Inflammatory macrophage treated with lipopolysaccharide for 4 hours (primary cell): ENCODE data around the gene ATP11A.
A peak's percentile ranks its signal among the peaks of the same experiment; 100 is the strongest.
"Not testable (repeated sequence)": the region's sequence is repeated elsewhere in the genome, so short reads cannot be mapped to it uniquely, and the experiment has no call there.

ENCODE experiments used
- DNase-seq: peaks from one replicate; pipeline ENCODE4 v3.0.0-alpha.2; 2020

Gene ATP11A

DNA sequence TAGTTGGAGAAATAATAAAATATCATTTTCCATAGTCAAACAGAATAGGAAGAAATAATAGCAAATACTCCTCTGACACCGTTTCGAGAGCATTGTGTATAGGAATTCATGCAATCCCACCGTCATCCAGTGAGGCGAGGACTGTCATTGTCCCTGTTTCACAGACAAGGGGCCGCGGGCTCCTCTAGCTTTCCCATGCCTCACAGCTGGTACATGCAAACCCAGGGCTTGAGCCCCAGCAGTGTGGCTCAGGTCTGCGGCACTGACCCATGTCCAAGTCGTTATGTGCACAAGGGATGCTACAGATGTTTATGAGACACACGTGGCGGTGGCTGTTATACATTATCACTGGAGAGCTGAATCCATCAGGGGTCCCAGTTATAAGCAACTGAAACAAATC, 18.5 kb upstream of the ATP11A start:
- no peak for DNase-seq

DNA sequence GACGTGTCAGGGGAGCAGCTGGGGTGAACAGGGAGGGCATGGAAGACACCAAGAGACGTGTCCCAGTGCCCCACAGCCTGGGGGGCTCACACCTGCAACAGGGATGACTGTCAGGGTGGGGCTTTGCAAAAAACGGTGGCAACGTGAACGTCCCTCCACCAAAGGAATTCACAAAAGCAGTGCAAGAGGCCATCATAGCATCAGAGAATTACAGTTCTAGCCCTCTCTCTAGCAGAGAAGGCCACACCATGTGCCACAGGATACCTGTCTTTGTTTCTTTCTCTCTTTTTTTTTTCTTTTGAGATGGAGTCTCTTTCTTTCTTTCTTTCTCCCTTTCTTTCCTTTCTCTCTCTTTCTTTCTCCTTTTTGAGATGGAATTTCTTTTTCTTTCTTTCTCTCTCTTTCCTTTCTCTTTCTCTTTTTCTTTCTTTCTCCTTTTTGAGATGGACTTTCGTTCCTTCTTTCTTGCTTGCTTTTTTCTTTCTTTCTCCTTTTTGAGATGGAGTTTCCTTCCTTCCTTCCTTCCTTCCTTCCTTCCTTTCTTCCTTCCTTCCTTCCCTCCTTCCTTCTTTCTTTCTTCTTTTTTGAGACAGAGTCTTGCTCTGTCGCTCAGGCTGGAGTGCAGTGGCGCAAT, 17.1 kb upstream of the ATP11A start:
- no peak for DNase-seq

DNA sequence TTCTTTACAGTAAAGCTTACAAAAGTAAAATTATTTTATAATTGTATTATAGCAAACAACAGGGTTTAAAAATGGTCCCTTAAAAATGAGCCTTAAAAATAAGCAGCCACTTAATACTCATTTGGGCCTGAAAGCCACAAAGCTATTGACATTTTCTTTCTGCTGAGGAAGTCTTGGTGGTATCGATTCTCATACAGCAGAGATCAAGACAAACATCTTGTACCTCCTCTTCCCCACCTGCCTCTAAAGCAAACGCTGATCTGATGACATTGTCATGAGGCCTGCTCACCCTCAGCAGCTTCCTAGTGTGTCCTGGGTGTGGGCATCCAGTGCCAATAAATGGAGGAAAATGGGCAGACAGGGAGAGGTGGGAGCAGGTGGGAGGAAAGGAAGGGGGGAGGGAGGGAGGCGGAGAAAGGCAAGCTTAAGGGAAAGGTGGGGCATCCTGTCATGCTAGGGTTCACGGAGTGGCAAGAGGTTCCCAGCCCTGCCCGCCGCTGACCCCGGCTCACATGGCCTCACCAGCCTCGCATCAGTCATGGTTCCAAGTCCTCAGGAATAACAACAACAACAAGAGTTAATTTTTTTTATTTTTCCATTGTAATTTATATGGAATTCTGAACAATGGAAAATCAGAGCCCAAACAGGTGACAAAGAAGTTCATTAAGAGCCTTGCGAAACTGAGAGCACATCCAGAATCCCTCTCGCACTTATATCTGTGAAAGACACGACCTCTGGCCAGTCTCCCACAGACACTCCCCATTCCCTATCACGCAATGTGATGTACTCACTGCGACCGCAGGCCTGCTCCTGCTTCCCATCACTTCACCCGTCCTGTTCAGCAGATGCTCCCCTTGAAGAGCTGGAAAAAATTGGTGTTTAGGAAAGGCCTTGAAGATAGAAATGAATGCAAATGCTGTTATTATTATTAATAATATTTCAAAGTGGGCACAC, 15.1 kb upstream of the ATP11A start:
- DNase-seq, result no peak

DNA sequence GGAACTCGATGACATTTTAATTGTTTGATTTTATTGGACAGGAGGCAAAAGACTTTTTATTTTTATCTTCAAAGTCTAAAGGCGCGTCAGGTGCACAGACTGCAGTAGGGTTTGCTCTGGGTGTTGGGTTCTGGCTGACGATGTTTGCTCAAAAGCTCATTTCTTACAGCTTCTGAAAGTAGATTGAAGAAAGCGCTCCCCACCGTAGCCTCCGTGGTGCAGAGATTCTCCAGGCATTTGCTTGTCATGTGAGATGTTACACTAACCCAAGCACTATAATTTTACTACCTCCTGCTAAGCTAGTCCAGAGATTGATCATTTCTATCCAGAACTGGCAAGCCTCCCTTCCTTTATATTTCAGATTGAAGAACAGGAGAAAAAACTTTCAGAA, 14.5 kb upstream of the ATP11A start:
- no peak for DNase-seq

DNA sequence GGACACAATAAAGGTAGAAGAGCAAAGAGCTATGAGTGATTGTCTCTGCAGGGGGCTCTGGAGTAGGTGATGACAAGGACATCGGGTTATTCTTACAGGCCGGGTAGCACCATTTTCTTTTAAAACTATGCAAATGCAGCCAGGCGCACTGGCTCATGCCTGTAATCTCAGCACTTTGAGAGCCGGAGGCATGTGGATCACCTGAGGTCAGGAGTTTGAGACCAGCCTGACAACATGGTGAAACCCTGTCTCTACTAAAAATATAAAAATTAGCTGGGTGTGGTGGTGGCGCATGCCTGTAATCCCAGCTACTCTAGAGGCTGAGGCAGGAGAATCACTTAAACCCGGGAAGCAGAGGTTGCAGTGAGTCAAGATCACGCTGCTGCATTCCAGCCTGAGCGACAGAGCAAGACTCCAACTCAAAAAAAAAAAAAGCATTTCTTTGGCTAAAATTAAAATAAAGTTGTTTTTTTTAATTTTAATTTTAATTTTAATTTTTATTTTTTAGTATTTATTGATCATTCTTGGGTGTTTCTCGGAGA, 12.3 kb upstream of the ATP11A start:
- DNase-seq, result not testable (repeated sequence)

DNA sequence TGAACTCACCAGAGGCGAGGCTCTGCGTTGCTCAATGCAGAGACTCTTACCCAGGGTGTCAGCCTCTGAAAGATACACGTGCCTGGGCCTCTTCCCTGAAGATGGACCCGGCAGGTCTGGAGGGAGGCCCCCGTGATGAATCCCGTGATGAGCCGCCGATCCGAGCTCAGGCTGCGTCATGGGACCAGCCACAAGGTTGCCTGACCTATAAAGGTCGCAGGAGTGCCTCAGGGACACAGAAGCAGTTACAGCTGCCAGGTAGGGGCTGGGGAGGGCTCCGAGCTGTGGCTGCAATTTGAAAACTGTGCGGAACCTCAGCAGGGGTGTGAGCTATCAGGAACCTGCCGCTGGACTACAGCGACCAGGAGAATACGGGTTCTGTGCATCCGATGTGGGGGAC, 10.5 kb upstream of the ATP11A start:
- no peak for DNase-seq

DNA sequence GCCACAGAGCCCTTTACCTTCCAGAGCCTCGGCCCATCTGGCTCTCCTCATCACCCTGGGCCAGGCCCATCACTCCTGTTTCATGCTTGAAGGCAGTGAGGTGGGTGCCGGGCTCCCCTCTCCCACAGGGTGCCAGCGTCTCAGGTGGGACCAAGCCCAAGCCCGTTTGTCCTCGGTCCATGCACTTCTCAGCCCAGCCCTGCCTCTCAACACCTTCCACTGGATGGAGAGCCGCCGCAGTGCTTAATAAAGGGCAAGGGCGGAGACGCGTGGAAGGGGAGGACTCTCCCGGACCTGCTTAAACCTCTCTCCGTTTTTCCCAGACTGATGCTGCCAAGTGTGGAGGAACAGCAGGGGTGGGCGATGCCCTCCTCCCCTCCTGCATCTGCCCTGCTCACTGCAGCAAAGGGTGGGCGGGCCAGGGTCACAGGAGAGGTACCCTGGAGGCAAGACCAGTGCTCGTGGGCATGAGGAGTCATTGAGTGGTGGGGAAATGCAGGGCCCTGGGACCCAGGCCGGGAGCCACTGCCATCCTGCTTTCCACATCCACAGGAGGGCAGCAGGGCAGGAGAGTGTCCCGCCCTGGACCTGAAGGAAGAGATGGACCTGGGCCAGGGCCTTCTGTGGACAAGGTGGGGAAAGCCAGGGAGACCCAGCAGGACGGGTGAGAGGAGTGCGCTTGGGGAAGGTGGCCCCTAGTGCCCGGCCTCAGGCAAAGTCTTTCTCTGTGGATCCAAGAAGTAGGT, 9.7 kb upstream of the ATP11A start:
- DNase-seq, result no peak

DNA sequence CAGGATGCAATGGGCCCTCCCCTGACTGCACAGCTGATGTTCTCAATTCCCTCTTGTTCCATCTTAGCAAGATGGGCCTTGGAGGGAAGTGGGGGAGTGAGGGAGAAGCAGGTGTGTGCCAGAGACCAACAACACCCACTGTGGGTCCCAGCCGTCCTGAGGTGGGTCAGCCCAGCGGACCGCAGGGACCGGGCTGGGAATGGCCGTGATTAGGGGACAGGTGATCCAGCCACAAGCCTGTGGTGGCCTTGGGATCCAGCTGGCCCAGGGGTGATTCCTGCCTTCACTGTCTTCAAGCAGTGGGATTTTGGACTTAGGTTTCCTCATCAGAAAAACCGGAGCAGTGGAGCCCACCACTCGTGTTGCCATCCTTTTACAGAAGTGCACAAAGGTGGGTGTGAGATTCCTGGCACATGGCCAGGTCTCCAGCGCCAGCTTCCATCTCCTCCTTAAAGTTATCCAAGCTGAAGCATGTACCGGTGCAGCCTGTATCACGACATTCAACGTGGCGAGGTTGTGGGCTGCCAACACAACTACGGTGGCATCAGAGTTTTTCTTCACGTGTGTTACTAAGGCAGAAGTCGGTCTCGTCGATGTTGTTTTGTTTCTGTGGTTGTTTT, 9.0 kb upstream of the ATP11A start:
- no peak for DNase-seq

DNA sequence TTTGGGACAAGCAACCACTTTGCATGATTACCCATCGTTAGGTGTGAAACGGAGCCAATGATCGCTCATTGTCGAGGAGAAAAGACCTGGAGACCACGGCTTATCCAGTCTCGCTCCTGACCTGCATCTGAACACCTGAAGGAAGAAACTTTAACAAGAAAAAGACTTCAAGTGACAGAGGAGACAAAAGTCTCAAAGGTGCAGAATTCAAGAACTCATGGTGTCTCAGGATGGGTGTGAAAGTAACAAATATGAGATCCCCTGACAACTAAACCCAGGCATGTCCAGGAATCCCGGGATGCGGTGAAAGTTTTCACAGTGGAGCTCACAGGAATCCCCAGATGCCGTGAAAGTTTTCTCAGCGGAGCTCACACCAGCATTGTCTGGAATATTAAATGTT, 6.3 kb upstream of the ATP11A start:
- DNase-seq, result no peak

DNA sequence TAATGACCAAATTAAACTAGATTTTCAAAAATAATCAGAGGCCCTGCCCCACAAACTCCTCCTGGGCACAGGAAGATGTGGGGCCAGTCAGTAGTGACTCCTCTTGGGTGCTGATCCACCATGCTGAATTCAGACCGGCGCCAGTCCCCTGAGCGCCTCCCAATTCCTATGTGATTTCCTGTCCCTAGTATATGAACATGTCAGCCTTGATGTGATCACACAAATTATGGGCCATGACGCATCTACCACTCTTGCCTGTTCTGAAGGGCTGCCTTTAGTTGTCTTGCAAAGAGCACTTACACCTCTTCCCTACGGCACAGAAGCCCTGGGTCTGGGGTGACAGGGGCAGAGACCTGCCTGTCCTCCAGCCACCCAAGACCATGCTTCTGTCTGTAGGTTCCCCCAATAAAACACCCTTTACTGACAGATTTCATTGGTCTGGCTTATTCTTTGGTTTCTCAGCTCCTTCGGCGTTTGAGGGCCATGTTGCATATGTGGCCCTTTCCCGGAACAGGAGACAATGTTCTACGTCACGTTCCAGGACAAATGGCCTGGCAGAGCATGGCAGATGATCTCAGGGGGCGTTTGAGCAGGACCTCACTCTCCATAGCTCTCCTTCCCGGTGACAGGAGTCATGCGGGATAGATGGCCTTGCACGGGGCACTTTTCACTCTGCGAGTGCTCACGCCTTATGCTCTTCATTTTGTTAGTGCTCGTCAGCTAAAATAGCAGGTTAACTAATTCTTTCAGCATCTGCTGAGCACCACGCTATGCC, 5.6 kb upstream of the ATP11A start:
- DNase-seq, result no peak

DNA sequence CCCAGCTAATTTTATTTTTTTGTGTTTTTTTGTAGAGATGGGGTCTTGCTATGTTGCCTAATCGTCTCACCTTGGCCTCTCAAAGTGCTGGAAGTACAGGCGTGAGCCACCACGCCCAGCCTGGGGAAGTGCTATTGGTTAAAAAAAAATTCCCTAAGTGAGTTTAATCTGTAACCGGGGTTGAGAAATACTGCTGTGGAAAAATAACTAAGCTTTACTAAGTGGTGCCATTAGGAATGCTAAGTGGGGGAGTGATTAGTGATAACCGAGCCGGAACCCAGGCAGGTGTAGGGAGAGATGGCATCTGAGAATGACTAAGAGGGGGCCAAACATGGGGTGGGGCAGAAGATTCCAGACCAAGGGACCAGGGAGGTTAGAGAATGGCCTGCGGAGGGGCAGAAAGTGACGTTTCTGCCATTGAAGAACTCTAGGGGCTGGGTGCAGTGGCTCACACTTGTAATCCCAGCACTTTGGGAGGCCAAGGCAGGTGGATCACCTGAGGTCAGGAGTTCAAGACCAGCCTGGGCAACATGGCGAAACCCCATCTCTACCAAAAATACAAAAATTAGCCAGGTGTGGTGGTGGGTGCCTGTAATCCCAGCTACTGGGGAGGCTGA, 4.5 kb upstream of the ATP11A start:
- not testable (repeated sequence) for DNase-seq

DNA sequence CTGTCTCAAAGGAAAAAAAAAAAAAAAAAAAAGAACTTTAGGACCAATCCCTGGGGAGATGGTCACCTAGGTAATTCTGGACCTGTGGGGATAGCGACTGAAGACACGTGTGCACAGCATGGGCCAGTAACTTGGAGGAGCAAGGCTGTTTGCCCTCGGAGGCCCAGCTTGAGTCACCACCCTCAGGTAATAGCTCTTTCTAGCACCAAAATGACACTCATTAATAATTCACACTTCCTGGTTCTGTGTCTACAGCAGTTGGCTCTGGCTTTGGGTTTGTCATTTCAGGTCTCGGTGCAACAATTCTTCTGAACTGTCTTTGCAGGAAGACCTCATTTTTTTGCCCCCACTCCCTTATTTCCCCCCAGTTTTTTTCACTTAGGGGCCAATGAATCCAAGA, 3.9 kb upstream of the ATP11A start:
- no peak for DNase-seq

DNA sequence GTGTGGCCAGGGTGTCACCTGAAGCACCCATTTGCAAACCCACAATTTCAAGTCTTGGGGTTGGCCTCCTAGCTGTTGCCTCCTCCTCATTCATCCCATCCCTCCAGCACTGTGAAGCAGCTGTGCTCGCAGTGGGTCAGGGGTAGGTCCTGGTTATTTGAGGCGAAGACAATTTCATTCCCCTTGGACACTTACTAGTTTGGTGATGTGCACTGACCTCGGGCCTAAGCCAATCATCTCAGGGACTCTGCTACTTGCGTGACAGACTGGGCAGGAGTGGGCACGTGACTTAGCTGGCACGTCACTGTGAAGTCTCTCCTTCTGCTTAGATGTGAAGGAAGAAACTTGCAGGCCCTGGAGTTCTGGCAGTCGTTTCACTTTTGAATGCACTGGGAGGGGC, 3.5 kb upstream of the ATP11A start:
- no peak for DNase-seq

DNA sequence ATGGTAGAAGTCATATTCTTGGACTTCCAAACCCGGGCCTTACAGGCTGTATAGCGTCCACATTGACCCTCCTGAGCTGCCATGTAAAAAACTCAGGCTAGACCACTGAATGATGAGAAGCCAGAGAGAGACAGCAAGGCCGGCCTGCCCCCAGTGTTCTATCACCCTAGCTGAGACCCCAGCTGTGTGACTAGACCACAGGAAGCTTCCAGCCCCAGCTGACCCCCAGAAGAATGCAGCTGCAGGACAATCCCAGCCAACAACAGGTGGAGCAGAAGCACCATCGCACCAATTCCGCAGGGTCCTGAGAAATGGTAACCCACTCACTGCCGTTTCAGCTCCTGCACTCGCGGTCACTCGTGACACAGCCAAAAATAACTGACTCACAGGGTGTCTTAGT, 2.9 kb upstream of the ATP11A start:
- no peak for DNase-seq

DNA sequence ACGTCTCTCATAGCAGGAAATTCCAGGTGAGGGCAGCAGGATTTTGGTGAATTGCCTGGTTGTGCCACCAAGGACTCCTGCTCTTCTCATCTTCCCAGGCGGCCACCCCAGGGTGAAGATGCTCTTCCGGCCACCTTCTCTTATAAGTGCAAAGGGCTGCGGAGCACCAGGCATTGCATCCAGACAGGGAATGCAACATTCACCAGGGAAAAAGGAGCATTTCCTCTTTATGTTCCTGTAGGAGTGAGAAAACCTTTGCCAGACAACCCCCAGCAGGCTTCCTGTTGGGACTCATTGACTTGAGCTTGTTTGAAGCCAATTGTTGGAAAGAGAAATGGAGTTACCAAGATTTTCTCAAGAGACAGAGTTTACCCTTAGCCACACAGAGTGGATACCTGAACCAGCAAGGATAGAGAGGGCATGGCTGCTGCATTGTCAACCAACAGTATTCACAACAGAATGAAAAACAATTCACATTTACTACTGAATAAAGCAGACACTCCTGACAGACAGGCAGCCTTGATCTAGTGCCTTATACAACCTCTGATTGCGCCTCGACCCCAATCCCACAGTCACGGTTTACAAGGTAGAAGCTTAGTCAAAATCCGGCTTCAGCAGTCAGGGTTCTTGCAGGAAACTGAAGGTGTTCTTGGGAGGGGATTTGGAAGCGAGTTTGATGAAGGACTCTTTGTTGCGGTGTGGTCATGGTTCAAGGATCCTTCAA, 1.8 kb upstream of the ATP11A start:
- no peak for DNase-seq

DNA sequence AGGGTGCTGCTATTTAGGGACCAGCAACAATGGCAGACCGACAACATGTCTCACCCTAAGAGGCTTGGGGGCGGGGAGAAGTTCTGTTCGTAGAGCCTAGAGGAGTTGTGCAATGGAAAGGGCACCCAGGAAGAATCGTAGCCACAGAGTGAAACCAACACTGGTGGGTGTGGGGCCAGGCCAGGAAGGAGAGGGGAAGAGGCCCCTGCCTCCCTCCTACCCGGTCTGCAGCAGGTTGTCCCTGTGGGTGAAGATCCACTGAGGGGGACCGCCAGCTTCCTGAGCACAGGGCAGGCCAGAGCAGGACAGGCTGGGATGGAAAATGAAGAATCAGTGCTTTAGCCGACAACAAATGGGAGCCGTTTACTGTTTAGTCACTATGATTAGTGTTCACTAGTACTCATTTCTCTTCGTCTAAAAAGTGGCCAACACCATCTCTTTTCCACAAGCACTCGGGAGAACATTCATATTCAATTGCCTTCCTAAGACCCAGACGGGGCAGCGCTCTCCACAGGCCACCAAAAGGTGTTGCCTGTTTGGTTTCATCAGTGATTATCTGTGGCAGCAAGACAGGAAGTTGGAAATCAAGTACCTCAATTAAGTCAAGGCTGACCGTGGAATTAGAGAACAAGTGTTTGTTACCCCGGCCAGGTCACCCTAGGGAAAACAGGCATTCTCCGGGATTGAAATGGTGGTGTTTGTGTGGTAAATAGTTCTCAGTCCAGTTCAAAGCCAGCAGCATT, 1.1 kb upstream of the ATP11A start:
- DNase-seq, result peak; percentile 89

DNA sequence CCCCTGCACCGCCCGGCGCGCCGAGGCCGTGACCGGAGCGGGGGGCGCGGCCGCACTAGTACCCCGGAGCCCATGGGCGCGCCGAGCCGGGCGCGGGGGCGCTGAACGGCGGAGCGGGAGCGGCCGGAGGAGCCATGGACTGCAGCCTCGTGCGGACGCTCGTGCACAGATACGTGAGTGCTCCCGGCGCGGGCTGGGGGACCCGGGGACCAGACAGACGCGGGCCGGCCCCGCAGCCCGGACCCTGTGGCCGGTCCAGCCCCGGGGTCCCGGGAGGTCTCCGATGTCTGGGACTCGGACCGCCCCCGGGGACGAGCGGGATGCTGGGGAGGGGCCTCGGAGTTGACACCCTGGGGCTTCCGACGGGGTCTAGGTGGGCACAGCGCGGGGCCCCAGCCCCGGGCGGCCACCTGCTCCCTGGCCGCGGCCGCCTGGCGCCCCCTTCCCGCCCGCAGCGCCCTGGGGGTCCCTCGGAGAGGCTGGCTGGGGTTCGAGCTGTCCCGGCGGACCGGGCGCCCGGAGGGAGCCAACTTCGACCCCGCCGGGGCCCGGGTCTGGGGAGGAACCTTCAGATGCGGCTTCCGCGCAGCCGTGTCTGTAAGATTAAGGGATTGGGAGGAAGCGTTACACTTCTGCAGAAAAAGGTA, 568 bp downstream of the ATP11A start:
- peak; percentile 32 for DNase-seq

DNA sequence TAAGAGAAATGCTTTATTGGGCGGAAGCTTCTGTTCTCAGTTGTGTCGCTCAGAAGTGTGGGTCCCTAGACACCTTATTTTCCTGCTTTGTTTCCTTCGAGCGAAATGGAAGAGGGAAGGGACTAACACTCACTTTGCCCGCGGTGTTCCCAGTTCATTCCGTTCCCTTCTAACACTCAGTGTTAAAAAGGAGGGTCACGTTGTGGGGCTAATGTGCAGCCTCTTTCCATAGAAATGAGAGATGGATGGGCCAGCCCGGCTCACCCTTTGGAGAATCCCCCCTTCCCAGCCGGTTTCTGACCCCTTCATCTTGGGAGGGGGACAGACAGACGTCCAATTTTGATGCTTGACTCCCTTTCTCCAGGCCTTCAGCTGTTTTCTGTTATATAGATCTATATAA, 2.3 kb downstream of the ATP11A start:
- no peak for DNase-seq

DNA sequence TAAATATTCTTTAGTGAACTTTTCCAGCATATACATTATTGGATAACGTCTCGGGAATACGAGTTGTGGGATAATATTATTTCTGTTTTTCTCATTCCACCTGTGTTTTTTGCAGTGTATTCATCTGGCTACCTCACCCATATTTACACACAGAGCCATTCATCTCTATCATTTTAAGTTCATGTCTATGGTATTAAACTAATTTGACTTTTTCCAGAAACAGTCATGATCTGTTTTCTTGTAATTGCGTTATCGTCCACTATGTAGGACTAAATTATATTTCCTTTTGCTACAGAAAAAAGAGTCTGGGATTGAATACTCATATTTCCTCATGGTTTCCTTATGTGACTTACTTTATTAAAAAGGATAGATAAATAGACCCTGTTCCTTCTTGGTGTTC, 2.7 kb downstream of the ATP11A start:
- DNase-seq, result no peak
